Measurements from ENCODE around the gene PTGDR.

PTGDR gene

DNA sequence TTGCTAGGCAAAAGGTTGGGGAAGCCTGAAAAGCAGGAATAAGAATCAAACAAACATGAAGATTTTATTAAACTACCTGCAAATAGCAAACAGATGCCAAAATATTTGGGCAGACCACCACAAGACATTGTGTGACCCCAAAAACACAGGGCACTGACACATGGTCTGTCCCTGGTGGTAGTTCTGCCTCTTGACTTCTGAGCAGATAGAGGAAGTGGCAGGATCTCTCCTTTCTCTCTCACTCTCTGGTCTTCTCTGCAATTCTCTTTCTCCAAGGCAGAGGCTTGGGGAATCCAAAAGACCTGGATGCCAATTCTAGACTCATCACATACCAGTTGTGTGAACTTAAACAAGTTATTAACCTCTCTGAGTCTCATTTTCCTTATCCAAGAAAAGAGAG is 4.3 kb upstream of the PTGDR start:
- in situ Hi-C loops (cut with MboI; ENCODE audit: low sequenced_read_pairs): no loop called here

DNA sequence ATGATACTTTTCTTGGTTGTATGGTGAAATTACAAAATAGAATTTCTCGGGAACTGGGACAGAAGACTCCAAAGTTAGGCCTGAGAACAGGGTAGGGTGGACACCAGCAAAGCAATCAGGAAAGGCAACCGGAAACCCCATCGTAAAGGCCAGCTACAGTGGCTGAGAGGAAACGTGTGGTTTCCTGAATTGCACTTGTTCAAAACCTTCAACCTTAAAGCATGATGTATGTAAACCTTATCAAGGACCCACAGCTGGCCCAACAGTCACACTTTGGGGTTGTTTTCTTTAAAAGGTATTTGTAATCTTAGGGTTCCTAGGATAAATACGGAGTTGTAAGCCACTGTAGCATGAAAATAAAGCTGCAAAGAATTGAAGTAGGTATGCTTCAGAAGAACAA is 2.2 kb upstream of the PTGDR start:
- in situ Hi-C loops (cut with MboI; ENCODE audit: low sequenced_read_pairs): no loop called here

DNA sequence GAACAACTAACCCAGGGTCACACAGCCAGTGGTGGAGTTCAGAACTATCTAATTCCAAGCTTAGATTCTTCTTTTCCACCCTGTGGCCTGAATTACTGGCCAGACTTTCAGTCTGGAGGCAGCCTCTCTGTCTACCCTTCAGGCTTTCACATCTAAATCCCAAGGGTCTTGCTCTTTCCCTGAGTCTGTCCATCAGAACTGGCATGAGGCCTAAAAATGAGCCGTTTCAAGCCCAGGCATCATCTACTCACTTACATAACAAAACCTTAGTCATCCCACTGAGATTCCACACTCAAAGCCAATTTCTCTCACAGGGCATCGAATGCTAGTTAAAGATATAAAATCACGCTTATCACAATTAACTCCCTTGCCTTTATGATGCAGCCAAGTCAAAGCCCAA is 1.3 kb upstream of the PTGDR start:
- in situ Hi-C loops (cut with MboI; ENCODE audit: low sequenced_read_pairs): no loop called here

DNA sequence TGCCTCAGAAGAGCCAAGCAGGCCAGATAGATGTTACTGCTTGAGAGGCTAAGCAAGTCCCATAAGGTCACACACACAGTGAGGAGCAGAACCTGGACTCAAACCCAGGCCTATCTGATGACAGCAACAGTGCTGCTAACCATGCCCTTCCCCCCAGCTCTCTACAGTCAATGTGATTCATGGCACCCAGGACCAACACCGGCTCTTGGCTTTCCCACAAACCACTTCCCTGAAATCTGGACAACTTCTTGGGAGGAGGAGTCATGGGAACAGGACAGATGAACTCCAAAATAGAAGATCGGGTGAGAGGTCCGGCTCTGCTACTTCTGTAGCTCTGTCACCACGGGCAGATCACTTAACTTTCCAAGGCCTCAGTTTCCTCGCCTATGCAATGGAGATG is 716 bp upstream of the PTGDR start:
- in situ Hi-C loops (cut with MboI; ENCODE audit: low sequenced_read_pairs): no loop called here

DNA sequence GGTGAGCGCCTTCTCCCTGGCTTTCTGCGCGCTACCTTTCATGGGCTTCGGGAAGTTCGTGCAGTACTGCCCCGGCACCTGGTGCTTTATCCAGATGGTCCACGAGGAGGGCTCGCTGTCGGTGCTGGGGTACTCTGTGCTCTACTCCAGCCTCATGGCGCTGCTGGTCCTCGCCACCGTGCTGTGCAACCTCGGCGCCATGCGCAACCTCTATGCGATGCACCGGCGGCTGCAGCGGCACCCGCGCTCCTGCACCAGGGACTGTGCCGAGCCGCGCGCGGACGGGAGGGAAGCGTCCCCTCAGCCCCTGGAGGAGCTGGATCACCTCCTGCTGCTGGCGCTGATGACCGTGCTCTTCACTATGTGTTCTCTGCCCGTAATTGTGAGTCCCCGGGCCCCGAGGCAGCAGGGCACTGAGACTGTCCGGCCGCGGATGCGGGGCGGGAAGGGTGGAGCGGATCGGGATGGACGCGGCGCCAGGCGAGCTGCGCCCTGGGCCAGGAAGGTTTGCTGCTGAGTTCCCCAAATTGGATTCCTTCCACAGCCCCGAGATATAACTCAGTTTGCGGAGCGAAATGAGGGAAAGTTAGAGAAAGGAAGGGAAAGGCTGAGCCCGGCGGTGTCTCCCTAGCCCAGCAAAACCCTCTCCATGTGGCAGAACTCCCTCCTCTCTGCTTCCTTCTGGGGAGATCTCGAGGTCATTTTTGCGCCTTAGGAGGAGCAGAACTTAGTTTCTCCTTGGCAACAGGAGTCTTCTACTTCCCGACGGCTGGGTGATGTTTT is 972 bp downstream of the PTGDR start:
- in situ Hi-C loops (cut with MboI; ENCODE audit: low sequenced_read_pairs): no loop called here

DNA sequence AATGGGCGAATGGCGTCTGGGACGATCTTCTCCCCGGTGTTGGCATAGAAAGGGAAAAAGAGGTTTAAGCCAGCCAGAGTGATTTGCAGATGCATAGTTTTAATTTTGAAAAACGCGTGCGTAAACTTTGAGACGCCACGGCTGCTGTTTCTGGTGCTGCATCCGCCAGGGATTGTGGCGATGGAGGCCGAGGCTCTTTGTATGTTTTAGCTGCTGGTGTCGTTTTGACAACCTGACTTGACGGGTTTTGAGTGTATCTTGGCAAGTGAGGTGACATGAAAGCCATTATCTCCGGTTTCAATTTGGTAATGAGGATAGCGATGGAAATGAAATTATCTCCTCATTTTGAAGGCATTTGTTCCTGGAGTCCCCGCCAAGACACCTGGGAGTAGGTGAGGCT is 1.6 kb downstream of the PTGDR start:
- in situ Hi-C loops (cut with MboI; ENCODE audit: low sequenced_read_pairs): no loop called here

DNA sequence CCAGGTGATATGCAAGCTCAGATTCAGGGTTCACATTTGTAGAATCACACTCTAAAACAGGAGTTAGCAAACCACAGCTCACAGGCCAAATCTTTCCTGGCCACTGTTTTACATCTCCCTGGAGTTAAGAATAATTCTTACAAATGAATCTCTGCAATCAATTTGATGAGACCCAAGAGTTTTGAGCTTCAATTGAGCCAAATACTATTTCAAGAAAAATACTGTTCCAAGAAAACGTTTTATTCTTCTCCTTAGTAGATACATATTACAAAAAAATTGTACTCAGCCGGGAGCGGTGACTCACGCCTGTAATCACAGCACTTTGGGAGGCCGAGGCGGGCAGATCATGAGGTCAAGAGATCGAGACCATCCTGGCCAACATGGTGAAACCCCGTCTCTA is 2.5 kb downstream of the PTGDR start:
- in situ Hi-C loops (cut with MboI; ENCODE audit: low sequenced_read_pairs): no loop called here

DNA sequence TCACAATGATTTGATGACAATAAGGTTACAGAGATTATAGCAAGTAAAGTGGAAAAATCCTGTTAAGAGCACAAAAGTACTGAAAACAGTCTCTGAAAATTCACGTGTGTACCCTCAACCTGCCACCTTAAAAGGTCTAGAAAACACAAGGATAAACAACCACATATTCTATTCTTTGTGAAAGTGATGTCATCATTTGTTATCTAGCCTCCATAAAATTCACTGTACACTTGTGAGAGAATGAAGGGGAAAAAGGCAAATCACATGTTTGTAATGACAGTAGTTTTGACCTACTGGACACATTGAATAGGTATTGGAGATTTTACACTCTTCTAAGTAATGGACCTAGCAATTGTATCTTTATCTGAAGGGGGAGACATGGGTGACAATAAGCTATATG is 4.0 kb downstream of the PTGDR start:
- in situ Hi-C loops (cut with MboI; ENCODE audit: low sequenced_read_pairs): no loop called here

DNA sequence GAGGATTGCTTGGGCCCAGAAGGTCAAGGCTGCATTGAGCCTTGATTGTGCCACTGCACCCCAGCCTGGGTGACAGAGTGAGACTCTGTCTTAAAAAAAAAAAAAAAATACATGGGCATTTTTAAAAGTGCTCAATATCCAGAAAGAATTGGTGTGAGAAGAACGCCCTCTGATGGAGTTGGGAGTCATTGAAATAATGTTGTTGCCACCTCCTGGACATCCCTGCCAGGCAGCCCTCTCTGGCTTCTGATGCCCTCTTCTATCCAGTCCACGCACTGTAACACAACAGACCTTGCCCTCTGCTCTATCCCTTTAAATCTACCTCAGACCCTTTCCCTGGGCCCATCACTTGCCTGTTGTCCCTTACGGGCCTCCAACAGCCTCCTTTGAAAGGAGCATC is 4.9 kb downstream of the PTGDR start:
- in situ Hi-C loops (cut with MboI; ENCODE audit: low sequenced_read_pairs): no loop called here

DNA sequence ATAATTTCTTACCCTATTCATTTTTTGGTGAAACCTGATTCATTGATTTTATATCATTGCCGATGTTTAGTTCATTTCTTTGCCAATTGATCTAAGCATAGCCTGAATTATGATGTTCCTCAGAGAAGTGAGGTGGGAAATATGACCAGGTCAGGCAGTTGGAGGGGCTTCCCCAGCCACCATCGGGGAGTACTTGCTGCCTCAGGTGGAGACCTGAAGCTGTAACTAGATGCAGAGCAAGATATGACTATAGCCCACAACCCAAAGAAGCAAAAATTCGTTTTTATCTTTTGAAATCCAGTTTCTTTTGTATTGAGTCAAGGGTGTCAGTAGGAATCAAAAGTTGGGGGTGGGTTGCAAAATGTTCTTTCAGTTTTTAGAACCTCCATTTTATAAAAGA is 7.9 kb downstream of the PTGDR start:
- in situ Hi-C loops (cut with MboI; ENCODE audit: low sequenced_read_pairs): no loop called here

DNA sequence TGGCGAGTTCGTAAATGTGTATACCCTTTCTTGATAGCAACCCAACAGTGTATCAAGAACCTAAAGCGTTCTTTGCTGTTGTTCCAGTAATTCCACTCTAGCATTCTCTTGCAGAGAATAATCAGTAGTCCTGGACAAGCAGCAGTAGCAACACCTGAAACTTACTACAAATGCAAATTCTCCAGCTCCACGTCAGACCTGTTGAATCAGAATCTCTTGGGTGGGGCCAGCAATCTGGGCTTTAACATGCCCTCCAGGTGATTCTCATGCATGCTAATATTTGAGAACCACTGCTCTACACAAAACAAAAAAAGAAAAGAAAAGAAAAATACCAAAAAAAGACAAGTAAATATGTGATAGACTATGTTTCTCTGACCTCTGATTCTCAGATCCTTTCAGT is 10.1 kb downstream of the PTGDR start:
- in situ Hi-C loops (cut with MboI; ENCODE audit: low sequenced_read_pairs): no loop called here

DNA sequence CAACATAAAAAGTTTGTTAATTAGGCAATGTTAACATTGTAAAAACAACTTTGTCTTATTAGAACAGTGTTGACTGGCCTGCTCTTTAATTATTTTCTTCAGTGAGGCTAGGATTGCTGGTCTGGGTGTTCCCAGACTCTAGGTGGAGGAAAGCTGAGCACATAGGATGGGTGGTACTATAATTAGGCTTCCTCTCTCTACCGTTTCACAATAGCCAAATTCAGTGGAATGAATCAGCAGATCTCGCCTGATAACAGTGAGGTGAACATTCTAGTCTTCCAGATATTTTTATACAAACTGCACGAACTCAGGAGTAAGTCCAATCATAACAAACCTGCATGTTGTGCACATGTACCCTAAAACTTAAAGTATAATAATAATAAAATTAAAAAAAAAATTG is 11.9 kb downstream of the PTGDR start:
- in situ Hi-C loops (cut with MboI; ENCODE audit: low sequenced_read_pairs): no loop called here

DNA sequence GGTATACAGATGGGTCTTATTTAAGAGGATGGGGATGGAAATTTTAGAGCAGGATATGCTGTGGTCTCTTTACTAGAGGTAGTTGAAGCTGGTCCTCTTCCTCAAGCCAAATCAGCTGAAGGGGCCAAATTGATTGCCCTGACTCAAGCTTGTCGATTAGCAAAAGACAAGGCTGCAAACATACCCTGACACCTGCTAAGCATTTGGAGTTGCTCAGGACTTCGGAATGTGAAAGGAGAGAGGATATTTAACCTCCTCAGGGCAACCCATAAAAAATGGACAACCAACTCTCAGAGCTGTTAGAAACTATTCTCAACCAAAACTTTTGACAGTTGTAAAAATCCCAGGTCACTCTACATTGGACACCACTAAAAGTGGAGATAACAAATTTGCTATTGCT is 15.6 kb downstream of the PTGDR start:
- in situ Hi-C loops (cut with MboI; ENCODE audit: low sequenced_read_pairs): no loop called here

DNA sequence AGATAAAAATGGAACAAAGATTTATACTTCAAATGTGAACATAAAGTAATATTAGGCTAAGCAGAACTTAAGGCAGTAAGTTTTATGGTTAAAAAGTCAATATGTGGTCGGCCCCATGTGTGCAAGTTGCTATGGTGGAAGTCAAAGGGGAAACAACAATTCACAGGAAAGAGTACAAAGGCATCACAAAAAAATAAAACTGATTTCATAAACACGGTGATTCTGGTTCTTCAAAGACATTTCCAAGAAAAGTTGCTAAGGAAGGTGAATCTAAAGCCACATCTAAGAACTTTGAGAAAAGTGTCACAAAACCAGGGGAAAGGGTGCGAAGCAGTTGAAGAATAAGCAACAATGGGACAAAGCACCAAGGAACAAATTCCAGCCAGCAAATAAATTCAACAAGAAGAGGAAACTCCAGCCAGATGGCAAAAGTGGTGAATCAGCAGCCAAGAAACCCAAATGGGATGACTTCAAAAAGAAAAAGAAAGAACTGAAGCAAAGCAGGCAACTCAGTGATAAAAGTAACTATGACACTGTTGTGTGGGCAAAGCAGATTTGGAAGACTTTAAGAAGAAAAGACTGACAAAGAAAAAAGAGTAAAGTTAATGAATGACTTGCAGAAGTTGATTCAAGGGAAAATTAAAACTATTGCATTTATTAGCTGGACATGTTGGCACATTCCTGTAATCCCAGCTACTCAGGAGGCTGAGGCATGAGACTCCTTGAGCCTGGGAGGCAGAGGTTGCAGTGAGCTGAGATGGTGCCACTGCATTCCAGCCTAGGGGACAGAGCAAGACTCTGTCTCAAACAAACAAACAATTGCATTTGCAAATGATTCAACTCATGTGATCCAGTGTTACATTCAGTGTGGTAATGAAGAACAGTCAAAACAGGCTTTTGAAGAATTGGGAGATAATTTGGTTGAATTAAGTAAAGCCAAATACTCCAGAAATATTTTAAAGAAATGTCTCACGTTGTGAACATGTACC is 19.5 kb downstream of the PTGDR start:
- in situ Hi-C loops (cut with MboI; ENCODE audit: low sequenced_read_pairs): no loop called here

DNA sequence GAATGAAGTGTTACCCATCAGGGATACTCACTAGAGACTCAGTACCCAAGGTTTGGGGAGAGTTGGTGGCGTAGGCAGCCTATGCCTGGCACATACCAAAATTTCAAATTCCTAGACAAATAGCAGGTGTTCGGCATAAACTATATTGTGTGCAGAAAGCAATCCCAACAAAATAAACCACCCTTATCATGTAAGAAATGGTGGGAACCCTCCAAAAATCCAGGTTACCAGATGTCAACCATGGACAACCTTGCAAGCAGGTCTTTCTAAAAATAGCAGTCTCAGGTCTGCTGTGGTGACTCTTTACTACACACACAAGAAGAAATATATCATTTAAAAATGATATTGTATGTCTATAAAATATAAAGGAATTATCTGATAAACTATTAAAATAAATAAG is 28.9 kb downstream of the PTGDR start:
- in situ Hi-C loops (cut with MboI; ENCODE audit: low sequenced_read_pairs): loop anchor here (10.0 kb wide), 1 partner anchor 178 kb away; no protein-coding TSS in a partner anchor

DNA sequence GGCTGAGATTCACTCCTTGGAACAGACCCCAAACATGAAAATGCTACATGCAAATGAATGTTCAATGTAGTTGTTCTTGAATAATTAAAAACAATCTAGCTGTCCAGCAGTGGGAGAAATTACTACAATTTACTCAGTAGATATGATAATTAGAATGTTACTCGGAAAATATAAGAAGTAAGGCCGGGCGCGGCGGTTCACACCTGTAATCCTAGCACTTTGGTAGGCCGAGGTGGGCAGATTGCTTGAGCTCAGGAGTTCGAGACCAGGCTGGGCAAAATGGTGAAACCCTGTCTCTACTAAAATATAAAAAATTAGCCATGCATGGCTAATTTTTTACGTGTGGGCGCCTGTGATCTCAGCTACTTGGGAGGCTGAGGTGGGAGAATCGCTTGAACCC is 31.3 kb downstream of the PTGDR start:
- in situ Hi-C loops (cut with MboI; ENCODE audit: low sequenced_read_pairs): loop anchor here (10.0 kb wide), 1 partner anchor 176 kb away; no protein-coding TSS in a partner anchor

DNA sequence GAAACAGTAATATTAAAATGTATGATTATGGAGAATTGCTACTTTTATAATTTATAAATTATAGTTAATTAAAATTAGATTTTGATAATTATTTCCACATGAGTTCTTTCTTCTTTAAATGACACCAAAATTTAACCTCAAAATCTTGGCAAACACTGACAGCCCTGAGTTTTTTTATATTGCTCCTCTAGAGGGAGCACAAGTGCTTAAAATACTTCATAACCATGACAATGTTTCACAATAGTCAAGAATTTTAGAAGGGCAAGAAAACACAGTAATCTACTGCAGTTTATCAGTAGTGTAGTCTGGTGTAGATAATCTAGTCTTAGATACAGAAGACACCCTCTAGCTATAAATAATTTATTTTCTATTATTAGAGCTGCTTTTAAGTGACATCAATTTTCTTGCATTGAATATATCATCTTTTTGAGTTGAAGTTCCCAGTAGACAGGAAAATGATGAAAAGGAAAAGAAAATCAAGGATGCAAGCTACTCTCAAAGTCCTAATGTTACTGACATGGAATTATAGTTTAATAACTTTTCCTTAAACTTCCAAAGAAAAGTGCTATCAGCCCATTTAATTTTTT is 32.3 kb downstream of the PTGDR start:
- in situ Hi-C loops (cut with MboI; ENCODE audit: low sequenced_read_pairs): loop anchor here (10.0 kb wide), 1 partner anchor 175 kb away; no protein-coding TSS in a partner anchor

DNA sequence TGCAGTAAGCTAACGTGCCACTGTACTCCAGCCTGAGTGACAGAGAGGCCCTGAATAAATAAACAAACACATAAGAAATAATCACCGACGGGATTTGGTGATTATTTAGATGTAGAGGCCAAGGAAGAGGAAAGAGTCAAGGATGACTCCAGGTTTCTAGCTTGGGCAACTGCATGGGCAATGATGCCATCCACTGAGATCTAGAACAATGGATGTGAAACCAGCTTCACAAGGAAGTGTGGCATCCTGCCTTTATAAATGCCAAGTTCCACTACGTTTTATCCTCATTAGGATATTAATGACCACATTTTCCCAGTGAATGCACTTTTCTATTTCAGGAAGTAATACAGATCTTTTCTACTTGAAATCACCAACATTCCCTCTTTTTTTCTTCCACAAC is 35.7 kb downstream of the PTGDR start:
- in situ Hi-C loops (cut with MboI; ENCODE audit: low sequenced_read_pairs): no loop called here

DNA sequence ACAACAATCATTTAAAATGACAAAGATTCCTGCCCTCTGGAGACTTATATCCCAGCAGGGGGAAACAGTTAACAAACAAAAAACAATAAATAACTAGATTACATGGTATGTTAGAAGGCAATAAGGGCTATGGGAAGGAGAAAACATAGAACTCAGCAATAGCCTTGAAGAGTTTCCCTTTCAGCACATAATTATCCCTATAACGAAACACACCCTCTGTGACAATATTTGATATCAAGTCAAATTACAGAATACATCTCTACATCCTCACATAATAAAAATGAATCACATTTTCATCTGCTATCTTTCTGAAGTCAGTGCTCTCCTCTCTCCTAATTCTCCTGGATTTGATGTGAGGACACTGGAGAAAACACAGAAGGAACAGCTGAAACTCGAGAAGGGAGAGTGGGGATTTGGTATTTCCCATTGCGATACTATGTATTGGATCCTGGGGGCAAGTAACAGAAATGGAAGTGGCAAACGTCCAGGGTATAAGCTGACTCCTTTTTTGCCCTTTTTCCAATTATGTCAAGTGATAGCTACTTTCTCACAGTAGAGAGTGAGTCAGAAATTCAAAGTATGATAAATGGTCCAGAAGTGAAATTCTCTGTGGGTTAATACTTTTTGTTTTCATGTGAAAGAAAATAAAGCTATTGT is 36.9 kb downstream of the PTGDR start:
- in situ Hi-C loops (cut with MboI; ENCODE audit: low sequenced_read_pairs): no loop called here

DNA sequence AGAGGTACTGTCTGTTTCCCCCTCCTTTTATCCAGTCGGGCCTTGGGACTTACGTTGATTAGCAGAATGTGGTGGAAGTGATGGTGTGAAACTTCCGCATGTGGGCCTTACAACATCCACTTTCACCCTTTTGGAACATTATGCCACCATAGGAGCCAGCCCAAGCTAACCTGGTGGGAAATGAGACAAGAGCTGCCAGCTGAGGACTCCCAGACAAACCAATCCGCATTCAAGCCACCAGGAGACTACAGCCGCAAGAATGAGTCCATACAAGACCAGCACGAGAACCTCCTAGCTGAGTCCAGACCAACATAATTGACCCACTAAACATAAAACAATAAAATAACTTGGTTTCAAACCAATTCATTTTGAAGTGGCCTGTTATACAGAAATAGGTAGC is 37.5 kb downstream of the PTGDR start:
- in situ Hi-C loops (cut with MboI; ENCODE audit: low sequenced_read_pairs): no loop called here

DNA sequence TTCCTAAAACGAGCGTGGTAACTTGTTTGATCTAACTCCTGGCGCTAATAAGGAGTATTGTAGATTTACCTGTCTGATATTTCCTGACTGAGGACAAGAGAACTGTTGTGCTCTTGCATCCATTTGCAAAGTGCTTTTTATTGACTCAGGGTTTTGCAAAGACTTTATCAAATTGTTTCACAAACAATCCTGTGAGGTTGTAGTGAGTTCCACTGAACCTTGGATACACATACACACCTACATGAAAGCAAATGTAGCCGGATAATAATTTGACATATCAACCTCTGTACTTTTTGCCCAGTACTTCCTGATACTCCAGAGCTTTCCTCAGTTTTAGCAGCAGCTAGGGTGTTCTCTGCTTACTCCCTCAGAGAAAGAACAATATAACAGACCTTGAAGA is 39.9 kb downstream of the PTGDR start:
- in situ Hi-C loops (cut with MboI; ENCODE audit: low sequenced_read_pairs): no loop called here

Data from HL-60/S4 (cell line).